ENCODE data around the gene FGD3.

FGD3 gene

GRCh38 chr9:92984976-92985375 is 37.7 kb downstream of the FGD3 start:
- H3K9ac ChIP-seq (ENCODE audit: low read depth, low read length) = no peak overlapping the region
- H3K27ac ChIP-seq (ENCODE audit: low read length) = no peak overlapping the region
- ATAC-seq (ENCODE audit: insufficient read depth, low read depth) (no peak), DNase-seq (no peak)
- TF ChIP-seq CTCF (IDR thresholded peaks at IDR 0.05; ENCODE audit: borderline replicate concordance, extremely low read depth, low read length, poor library complexity, severe bottlenecking) (no peak), EZH2 (IDR thresholded peaks at IDR 0.05; ENCODE audit: borderline replicate concordance, low read depth, low read length, severe bottlenecking) (no peak)
- H3K4me1 ChIP-seq (ENCODE audit: insufficient read depth, low read length) = no peaks in the 10 kb centered on the region
- H3K27me3 ChIP-seq (ENCODE audit: insufficient read depth, low read length, poor library complexity) = no peaks in the 10 kb centered on the region
- no peak overlapping the region for H3K4me2 ChIP-seq (ENCODE audit: insufficient read depth, low read length)
- no peak overlapping the region for H3K4me3 ChIP-seq (ENCODE audit: low read depth in 1 of 2, low read length in 2 of 2)
- H4K20me1 ChIP-seq (ENCODE audit: insufficient read depth, low read length) = peaks cover 7% of the 10 kb centered on the region; the same call in 1 of the 2 replicates
- H2AFZ ChIP-seq (ENCODE audit: low read depth, low read length) = no peak overlapping the region
- H3K79me2 ChIP-seq (ENCODE audit: insufficient read depth, low read length) = peaks cover 78% of the 10 kb centered on the region
- peaks cover 37% of the 10 kb centered on the region for H3K9me3 ChIP-seq (ENCODE audit: insufficient read depth, low read length, severe bottlenecking)
- peaks cover 69% of the 10 kb centered on the region for H3K36me3 ChIP-seq (ENCODE audit: insufficient read depth, low read length)

- Histone ChIP-seq H3K4me3 (ENCODE audit: low read depth in 1 of 2, low read length in 2 of 2) (no peak overlapping the region), H3K4me1 (ENCODE audit: insufficient read depth, low read length) (no peaks in the 10 kb centered on the region), H3K27me3 (ENCODE audit: insufficient read depth, low read length, poor library complexity) (no peaks in the 10 kb centered on the region), H4K20me1 (ENCODE audit: insufficient read depth, low read length) (peaks cover 7% of the 10 kb centered on the region; the same call in 1 of the 2 replicates), H3K36me3 (ENCODE audit: insufficient read depth, low read length) (peaks cover 61% of the 10 kb centered on the region), H3K9ac (ENCODE audit: low read depth, low read length) (no peak overlapping the region), H3K79me2 (ENCODE audit: insufficient read depth, low read length) (peaks cover 80% of the 10 kb centered on the region), H2AFZ (ENCODE audit: low read depth, low read length) (no peak overlapping the region), H3K27ac (ENCODE audit: low read length) (no peak overlapping the region), H3K9me3 (ENCODE audit: insufficient read depth, low read length, severe bottlenecking) (peaks cover 36% of the 10 kb centered on the region), H3K4me2 (ENCODE audit: insufficient read depth, low read length) (no peak overlapping the region)
- DNase-seq (peak; percentile 44), ATAC-seq (ENCODE audit: insufficient read depth, low read depth) (0 out of 3 replicates have a peak, but pooled peaks have one; percentile 45)
- TF ChIP-seq CTCF (IDR thresholded peaks at IDR 0.05; ENCODE audit: borderline replicate concordance, extremely low read depth, low read length, poor library complexity, severe bottlenecking) (peak; percentile 60), EZH2 (IDR thresholded peaks at IDR 0.05; ENCODE audit: borderline replicate concordance, low read depth, low read length, severe bottlenecking) (no peak)
Measured at GRCh38 chr9:92986176-92987119, 39.1 kb downstream of the FGD3 start.

DNA sequence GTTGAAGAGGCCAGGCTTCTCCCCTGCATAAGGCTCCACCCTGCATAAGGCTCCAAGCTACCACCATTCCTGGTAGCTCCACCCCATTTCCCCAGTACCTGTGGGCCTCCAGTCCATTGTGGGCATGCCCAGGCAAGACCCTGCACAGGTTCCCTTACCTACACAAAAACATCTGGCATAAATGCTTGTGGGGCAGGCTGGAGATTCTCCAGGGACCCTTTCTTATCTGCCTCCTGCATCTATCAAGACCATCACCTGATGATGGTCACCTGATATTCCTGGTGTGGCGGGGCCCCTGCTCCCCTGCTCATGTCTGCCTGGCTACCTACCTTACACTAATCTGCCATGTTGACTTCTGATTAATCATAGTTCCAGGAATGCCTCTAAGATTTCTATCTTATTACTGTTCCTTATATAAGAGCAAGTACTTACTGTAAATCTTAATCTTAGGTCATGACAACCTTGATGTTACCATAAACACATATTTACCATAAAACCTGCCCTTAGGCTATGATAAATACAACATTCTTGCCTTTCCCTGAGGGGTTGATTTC is 41.0 kb downstream of the FGD3 start:
- Histone ChIP-seq H2AFZ (ENCODE audit: low read depth, low read length) (no peak overlapping the region), H3K4me1 (ENCODE audit: insufficient read depth, low read length) (no peaks in the 10 kb centered on the region), H3K4me3 (ENCODE audit: low read depth in 1 of 2, low read length in 2 of 2) (no peak overlapping the region), H3K27me3 (ENCODE audit: insufficient read depth, low read length, poor library complexity) (no peaks in the 10 kb centered on the region), H3K79me2 (ENCODE audit: insufficient read depth, low read length) (peaks cover 80% of the 10 kb centered on the region), H3K27ac (ENCODE audit: low read length) (no peak overlapping the region), H3K4me2 (ENCODE audit: insufficient read depth, low read length) (no peak overlapping the region), H3K9ac (ENCODE audit: low read depth, low read length) (no peak overlapping the region), H4K20me1 (ENCODE audit: insufficient read depth, low read length) (peaks cover 7% of the 10 kb centered on the region; the same call in 1 of the 2 replicates), H3K9me3 (ENCODE audit: insufficient read depth, low read length, severe bottlenecking) (peaks cover 25% of the 10 kb centered on the region), H3K36me3 (ENCODE audit: insufficient read depth, low read length) (peaks cover 56% of the 10 kb centered on the region)
- TF ChIP-seq CTCF (IDR thresholded peaks at IDR 0.05; ENCODE audit: borderline replicate concordance, extremely low read depth, low read length, poor library complexity, severe bottlenecking) = no peak
- no peak for ATAC-seq (ENCODE audit: insufficient read depth, low read depth)
- no peak for DNase-seq
